Stomach (tissue), 4 donors: ENCODE results near the gene TMPRSS11B.

Experiments
- EP300 ChIP-seq: sonication (generic); formaldehyde crosslinking; IDR thresholded peaks from one replicate; pipeline ENCODE4 v1.6.1; 2017; ENCODE audit warnings: antibody characterized with exemption
- TF ChIP-seq, protein P1 (sequence below), 7 experiments: fragments of 450-650 bp in 4 of 7; fragments of 200-600 bp in 3 of 7; sonication (generic) in 3 of 7; IDR thresholded peaks; one replicate each; pipeline ENCODE4 v1.5.1; 2016 to 2019; ENCODE audit warnings: antibody characterized with exemption in 7 of 7, control low read depth in 2 of 7, mild to moderate bottlenecking in 1 of 7

DNA sequence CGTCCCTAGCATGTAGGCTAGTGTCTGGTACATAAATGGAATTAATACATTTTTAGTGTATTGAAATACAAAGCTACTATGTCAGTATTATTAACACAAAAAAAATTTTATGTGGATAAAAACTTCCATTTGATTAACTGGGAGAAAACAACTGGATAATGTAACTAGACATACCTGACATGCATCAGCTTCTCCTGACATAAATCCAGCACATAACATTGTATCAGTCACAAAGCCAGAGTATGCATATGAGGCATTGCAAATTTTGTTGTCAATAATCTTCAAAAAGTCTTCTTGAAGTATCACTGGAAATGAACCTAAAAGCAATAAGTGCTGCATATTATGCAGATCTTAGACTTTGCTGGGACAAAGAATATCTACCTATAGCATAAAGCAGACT, 16.9 kb downstream of the TMPRSS11B start:
- TF ChIP-seq EP300 = no peak
- TF ChIP-seq, protein P1, sequence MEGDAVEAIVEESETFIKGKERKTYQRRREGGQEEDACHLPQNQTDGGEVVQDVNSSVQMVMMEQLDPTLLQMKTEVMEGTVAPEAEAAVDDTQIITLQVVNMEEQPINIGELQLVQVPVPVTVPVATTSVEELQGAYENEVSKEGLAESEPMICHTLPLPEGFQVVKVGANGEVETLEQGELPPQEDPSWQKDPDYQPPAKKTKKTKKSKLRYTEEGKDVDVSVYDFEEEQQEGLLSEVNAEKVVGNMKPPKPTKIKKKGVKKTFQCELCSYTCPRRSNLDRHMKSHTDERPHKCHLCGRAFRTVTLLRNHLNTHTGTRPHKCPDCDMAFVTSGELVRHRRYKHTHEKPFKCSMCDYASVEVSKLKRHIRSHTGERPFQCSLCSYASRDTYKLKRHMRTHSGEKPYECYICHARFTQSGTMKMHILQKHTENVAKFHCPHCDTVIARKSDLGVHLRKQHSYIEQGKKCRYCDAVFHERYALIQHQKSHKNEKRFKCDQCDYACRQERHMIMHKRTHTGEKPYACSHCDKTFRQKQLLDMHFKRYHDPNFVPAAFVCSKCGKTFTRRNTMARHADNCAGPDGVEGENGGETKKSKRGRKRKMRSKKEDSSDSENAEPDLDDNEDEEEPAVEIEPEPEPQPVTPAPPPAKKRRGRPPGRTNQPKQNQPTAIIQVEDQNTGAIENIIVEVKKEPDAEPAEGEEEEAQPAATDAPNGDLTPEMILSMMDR (IDR thresholded peaks at IDR 0.05) = no peak
